Endometrial microvascular endothelial cells (primary cell): ENCODE measurements around the gene GMPS. TPM values are rescaled to one million over a fixed set of nuclear protein-coding genes. Genes with fewer than 3 reads are reported as not detected.
"Not testable (repeated sequence)": the region's sequence is repeated elsewhere in the genome, so short reads cannot be mapped to it uniquely, and the experiment has no call there.

Experiments
- in situ Hi-C: cut with HindIII; loops from 2 replicates; pipeline ENCODE4 v1.10.0; 2017; ENCODE audit warnings: low sequenced_read_pairs, low pct_unique_long_range_greater_than_20kb; ENCODE audit errors: inconsistent ontology term
- total RNA-seq: library from RNA; depleted of rRNA; stranded (reverse); fragments of >200 nt; gene quantifications from one replicate; pipeline ENCODE4 v1.2.3, GENCODE V29; 2015; ENCODE audit errors: inconsistent ontology term

GMPS gene
- total RNA-seq, 1 donor from 2014 or later: 60.0 TPM

DNA sequence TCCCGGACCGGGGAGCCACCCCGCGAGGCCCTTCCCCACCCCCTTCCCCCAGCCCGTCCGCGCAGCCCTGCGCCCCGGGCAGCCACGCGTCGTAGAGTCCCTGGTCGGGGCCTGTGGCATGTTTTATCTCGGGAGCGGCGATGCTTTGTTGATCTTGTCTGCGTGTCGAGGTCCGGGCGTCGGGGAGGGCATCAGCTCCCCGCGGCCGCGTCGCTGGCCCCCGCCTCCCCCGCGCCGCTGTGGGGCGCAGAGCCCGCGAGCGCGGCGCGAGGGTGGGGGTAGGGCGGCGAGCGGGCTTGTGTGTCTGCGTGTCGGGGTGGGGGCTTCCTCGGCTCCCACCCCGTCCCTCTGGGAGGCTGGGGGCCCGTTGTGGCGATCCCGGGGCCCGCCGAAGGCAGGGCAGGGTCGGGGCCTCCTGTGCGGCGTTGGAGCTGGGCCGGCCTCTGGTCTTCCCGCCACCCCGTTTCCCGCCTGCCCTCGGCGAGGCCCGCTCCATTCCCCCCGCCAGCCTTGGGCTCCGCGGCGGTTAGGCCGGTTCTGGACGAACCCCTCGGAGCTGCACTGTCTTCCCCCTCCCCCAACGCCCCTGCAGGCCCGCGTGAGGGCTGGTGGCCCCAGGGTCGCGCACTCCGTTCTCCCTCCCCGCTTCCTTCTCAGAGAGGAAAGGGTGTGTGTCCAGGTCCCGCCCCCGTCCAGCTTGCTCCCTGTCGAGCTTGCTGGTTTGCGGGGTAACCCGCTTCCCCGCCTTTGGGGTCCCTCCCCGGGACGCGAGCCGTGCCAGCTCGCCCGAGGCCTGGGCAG is 695 bp downstream of the GMPS start:
- in situ Hi-C loops: no loop called here

DNA sequence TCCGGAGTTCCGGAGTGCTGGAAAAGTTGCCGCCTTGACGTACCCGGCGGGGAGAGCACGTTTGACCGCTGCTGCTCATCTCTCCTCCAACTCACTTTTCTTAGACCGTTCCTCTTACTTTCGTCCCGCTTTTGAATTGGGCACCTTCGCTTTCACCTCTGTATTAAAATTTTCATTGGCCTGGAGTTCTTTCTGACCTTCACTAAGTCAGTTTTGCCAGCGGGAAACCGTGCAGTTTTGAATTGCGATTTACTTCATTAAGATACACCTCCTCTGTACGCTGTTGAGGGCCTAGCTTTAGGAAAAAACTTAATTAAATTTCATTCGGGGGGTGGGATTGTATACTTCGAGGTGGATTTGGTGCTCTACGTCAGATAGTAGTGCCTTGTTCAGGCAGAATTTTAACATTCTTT is 1.3 kb downstream of the GMPS start:
- in situ Hi-C loops: no loop called here

DNA sequence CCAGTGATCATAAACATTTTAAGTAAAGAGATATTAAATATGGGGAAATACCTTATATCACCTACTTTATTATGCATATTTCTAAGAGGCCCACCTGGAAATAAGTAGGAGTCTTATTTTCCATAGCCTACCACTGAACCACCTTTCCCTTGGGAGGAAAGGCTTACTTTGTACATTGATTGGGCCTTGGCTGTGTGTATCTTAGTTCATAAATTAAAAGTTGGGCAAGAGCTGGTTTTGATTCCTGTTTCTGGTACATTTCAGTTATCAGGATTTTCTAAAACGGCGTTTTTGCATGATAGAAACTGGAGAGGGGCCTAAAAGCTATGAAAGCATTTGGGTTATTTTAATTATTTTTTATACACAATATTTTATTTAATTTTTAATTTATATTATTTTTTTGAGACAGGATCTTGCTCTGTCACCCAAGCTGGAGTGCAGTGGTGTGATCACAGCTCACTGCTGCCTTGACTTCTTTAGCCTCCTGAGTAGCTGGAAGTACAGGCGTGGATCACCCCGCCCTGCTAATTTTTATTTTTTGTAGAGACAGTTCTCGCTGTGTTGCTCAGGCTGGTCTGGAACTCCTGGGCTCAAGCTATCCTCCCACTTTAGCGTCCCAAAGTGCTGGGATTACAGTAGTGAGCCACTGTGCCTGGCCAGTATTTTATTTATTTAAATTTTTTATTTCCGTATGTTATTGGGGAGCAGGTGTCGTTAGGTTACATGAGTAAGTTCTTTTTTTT is 2.6 kb downstream of the GMPS start:
- in situ Hi-C loops: no loop called here

DNA sequence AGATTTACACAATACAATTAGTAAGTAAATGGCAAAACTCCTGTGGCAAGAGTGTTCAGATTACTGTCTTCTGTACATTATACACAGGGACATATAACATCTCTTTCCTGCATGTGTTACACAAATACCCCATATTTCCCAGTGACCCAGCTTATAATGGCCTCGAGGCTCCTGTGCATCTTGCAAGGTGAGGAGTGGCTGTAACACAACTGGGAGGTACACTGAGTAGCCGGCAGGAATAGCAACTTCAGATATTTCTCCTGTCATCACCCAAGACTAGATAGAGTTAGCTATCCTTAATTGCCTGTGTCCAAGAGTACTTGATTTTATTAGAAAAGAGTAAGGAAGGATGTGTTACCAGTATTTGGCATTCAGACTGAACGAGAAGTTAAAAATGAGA is 5.6 kb downstream of the GMPS start:
- in situ Hi-C loops: no loop called here

DNA sequence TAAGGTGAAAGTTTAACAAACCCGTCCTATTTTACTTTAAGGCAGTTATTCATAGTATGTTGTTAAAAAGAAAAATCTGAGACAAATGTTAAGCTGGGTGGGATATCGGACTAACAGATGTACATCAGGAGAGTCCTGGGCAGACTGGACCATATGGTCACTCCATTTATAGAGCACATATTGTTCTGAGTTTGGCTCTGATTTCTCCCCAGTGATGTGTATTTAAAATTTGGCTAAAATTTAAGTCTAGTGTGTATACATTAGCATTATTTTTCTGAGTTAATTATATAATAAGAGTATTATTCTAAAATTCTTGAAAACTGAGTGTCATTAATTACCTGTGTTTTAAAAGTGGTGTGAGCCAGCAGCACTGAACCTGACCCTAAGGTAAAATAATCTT is 6.1 kb downstream of the GMPS start:
- in situ Hi-C loops: no loop called here

DNA sequence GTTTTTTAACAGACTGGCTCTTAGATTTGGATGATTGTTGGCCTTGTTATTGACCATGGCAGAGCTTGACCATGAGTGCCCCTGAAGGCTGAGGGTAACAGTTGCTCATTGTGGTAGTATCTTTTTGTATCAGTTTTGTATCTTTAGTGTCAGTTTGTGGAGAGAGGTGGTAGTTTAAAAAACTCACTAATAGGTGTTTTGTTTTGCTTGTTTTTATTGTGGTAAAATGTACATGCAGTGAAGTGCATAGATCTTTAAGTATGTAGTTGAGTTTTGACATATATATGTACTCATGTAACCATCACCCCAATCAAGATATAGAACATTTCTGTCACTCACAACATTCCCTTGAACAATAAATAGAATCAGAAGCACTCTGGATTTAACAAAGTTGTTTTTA is 9.8 kb downstream of the GMPS start:
- in situ Hi-C loops: no loop called here

DNA sequence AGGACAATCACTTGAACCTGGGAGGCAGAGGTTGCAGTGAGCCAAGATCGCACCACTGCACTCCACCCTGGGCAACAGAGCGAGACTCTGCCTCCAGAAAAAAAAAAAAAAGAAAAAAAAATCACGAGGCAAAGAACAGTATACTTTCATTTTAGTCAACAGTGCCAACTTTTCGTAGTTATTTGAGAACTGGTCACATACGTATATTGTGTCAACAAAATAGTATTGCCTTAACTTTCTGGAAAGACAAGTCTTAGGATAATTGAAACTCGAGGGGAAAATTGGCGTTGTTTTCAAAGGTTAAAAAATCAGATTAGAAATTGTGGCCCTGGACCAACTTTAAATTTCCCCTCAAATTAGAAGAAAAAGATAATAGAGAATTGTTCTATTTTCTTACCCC is 13.8 kb downstream of the GMPS start:
- in situ Hi-C loops: no loop called here

DNA sequence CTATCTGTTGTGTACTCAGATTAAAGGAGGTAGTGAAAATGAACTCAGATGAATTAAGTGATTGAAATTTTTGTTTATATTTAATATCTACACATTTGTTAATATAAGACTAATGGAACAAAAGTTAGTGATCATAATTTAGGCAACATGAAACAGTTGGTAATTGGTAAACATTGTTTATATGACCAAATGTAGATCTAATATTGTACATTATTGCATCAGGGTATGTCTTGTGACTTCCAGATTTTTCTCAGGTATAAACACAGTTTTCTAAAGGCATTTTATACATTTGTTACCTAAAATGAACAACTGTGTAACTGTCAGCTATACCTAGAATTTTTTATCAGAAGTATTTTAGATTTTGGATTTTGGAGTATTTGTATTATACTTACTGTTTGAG is 14.8 kb downstream of the GMPS start:
- in situ Hi-C loops: no loop called here

DNA sequence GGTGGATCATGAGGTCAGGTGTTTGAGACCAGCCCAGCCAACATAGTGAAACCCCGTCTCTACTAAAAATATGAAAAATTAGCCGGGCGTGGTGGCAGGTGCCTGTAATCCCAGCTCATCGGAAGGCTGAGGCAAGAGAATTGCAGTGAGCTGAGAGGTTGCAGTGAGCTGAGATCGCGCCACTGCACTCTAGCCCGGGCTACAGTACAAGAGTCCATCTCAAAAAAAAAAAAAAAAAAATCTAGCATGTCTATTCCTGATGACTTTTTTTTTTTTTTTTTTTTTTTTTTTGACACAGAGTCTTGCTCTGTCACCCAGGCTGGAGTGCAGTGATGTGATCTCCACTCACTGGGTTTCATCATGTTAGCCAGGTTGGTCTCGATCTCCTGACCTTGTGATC is 15.9 kb downstream of the GMPS start:
- in situ Hi-C loops: not testable (repeated sequence)

DNA sequence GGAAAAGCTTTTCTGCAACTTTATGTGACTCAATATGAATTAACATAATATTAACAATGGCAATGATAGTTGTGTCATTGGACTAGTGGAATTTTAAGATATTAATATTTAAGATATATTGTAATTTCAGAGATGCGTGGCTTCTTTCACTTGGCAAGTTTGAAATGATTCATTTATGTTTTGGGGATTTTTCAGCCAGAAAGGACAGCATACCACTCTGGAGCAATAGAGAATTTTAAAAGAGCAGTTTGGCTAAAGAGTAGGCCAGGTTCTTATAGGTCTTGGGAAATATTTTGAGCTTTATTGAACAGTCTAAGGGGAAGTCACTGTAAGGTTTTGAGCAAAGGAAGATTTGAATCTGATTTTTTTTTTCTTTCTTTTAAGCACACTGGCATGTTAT is 16.5 kb downstream of the GMPS start:
- in situ Hi-C loops: no loop called here

DNA sequence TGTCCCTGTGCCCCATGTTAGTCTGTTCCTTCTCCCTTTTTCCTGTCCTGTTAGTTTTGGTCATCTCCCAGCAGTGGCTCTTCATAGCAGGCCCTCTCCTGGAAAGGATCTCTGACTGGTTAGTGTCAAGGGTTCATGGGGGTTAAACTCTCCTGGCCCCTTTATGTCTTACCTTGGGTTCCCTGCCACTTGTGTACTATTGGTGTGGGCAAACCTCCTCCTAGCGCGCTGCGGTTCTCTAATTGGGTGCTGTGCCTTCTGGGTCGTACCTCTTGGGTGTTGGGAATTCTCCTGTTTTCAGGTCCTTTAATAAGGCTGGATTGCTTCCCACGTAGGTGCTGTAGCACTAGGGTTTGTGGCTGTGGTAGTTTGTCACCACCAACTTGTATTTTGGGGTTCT is 18.8 kb downstream of the GMPS start:
- in situ Hi-C loops: no loop called here

DNA sequence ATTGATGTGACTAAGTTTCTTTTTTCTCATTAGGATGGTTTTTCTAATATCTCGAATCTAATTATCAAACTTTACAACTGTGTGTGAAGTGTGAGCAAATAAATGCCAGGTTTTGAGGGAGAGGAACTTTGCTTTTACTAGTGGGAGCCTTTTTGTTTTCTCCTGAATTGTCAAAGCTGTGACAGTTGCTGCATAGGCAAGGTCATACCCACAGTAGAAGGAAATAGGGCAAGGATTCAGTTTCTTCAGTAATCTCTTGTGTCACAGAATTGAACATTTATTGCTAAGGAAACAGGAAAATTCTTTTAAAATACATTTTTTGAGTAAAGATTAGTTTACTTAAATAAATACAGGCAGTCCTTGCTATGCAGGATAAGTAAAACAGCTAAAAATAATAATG is 19.5 kb downstream of the GMPS start:
- in situ Hi-C loops: no loop called here

DNA sequence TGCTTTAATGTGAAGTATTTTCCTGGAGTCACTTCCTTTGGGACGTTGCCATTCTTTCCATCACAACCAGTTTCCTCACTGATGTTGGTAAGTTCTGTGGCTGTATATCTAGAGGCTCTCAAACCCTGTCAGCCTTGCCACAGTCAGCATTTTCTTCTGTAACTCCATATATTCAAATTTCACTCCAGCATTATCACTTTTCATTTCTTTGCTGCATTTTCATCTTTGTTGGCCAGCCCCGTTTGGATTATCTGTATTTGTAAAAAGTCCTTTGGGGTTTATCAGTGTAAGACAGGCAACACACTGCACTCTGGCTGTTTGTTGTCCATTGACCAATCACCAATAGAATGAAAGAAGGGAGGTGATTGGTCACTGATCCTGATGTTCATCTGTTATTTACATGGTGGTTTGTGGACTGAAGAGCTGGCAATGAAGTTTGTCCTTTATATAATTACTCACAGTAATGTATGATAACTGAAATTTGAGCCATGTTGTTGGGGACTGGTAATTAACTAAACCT is 20.3 kb downstream of the GMPS start:
- in situ Hi-C loops: no loop called here

DNA sequence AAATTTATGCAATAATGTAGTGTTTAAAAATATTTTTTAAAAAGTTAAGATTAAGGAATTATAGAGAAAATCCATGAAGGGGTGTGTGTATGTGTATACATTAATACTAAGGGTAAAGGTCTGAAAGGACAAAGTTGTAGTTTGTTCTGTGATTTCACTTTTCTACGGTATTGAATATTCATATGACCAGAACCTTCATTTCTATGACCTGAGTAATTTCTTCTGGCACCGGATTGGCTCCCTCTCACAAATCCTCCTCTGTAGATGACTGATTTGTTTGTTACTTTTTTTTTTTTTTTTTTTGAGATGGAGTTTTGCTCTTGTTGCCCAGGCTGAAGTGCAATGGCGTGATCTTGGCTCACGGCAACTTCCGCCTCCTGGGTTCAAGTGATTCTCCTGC is 20.9 kb downstream of the GMPS start:
- in situ Hi-C loops: no loop called here

DNA sequence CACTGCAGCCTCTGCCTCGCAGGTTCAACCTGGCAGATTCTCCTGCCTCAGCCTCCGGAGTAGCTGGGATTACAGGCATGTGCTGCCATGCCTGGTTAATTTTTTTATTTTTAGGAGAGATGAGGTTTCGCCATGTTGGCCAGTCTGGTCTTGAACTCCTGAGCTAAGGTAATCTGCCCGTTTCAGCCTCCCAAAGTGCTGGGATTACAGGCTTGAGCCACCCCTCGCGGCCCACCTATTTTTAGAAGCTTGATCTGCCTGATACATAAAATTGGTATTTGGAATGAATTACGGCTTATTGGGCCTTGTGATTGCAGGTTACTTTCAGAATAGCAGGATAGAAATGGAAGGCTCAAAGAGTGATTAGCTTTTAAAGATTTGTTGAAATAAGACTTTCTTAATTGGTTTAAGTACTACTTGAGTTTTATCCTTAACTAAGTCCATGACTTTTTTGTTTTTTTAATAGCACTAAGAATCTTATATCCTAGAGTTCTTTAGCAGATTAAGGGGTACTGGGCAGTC is 25.0 kb downstream of the GMPS start:
- in situ Hi-C loops: no loop called here

DNA sequence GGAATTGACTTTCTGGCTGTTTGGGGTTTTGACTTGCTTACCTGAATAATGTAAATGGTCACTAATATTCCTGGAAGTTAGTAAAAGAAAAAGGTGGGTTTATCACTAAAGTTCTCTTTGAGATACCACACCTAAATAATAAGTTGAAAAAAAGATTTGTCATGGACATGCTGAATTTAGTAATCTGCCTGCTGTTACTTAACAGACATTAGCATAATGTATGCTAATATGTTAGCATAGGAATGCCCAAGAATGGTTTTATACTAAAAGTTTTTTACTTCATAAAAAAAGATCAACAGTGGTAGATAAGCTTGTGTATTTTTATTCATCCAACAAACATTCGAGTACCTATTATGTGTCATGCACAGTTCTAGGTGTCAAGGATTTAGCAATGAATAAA is 36.5 kb downstream of the GMPS start:
- in situ Hi-C loops: no loop called here

DNA sequence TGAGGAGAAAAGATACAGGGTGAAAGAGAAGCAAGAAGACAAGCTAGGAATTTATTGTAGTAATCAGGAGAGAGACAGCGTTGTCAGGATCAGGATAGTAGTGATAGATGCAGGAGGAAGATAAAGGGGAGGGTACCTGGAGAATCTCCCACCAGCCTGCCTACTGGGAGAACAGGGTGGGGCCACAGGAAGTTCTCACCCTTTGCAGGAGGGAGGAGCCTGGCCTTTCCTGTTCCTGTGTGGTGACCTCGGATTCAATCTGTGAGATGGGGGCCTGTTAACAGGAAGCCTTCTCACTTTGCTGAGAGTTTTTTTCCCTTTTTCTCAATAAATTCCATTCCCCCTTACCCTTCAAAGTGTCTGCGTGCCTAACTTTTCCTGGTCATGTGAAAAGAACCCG is 37.6 kb downstream of the GMPS start:
- in situ Hi-C loops: no loop called here

DNA sequence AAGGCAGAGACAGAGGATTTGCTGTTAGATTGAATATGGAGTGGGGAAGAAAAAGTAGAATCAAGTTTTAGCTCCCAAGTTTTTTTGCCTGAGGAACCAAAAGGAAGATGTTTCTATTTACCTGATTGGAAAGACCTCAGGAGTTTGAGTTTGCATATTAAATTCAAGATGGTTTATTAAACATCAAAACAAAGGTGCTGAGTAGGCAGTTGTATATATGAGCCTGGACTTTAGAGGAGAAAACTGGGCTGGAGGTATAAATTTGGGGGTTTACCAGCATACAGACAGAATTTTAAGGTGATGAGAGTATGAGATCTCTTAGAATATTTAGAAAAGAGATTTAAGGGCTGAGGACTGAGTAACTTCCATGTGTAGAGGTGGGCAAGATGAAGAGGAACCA is 38.2 kb downstream of the GMPS start:
- in situ Hi-C loops: no loop called here

DNA sequence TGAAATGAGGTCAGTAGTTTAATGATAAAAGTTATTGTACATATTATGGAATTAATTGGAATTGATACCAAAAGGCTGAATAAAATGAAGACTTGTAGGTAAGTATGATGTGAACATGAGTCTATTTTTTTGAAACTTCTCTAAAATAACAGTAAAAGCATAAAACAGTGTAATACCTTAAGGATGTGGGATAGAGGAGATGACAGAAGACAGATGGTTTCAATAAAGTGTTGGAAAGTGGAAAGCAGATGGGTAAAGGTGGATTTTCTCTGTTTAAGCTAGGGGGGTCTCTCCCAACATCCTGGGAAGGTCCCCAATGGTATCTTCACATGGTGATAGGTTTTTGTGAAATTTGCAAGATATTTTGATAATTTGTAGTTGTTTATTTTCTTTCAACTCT is 41.6 kb downstream of the GMPS start:
- in situ Hi-C loops: no loop called here

DNA sequence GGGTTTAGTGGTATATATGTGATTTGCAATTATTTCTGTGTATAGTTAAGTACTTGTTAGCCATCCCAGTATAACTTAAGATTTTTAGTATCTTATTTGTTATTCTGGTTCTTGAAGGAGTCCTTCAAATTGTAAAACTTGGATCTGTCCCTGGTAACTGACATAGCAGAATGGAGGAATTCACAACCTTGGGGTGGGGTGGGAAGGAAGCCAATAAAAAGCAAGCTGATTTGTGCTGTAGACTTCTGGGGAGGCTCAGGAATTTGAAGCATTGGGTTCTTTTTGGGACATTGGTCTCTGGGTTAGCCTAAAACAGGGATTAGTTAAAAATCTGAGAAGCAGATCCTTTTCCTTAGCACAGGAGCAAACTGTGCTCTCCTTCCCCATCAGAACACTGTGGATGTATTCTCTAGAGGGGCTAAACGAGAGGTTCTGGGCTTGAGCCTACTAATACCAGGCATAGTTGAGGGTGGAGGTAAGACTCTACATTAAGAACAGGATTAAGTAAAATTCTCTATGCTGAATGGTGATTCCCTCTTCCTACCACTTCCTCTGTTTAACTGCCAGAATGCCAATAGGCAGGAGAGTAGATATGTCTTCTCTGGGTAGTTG is 42.2 kb downstream of the GMPS start:
- in situ Hi-C loops: no loop called here
